Hepatocyte (in vitro differentiated cells): ENCODE measurements around the gene PTGES. TPM values are rescaled to one million over a fixed set of nuclear protein-coding genes. Genes with fewer than 3 reads are reported as not detected.

Experiments used
- DNase-seq: peaks from one replicate; pipeline ENCODE4 v3.0.0-alpha.2; 2016; ENCODE audit warnings: low spot score
- H2AFZ ChIP-seq: fragments of 200-600 bp; sonication (generic); 2 replicates; pipeline ENCODE4 v1.6.0; 2016; ENCODE audit warnings: antibody characterized with exemption, mild to moderate bottlenecking
- H3K27ac ChIP-seq: fragments of 200-600 bp; sonication (generic); 2 replicates; pipeline ENCODE4 v1.5.1; 2016; ENCODE audit warnings: mild to moderate bottlenecking
- H3K27me3 ChIP-seq: fragments of 200-600 bp; sonication (generic); 2 replicates; pipeline ENCODE4 v1.6.1; 2016
- H3K36me3 ChIP-seq: fragments of 200-600 bp; sonication (generic); replicated peaks from 2 replicates; pipeline ENCODE4 v1.5.1; 2016; ENCODE audit warnings: low read depth; ENCODE audit not compliant: insufficient read depth
- H3K4me1 ChIP-seq: fragments of 200-600 bp; sonication (generic); 2 replicates; pipeline ENCODE4 v1.5.1; 2016; ENCODE audit warnings: mild to moderate bottlenecking, moderate library complexity; ENCODE audit not compliant: insufficient read depth
- H3K4me2 ChIP-seq: fragments of 200-600 bp; sonication (generic); 2 replicates; pipeline ENCODE4 v1.6.0; 2016
- H3K4me3 ChIP-seq: fragments of 200-600 bp; sonication (generic); 2 replicates; pipeline ENCODE4 v1.5.1; 2016; ENCODE audit warnings: mild to moderate bottlenecking
- H3K79me2 ChIP-seq: fragments of 200-600 bp; sonication (generic); 2 replicates; pipeline ENCODE4 v1.6.0; 2017; ENCODE audit warnings: mild to moderate bottlenecking
- H3K9me2 ChIP-seq: fragments of 200-600 bp; sonication (generic); replicated peaks from 2 replicates; pipeline ENCODE4 v1.6.0; 2017; ENCODE audit warnings: mild to moderate bottlenecking; ENCODE audit not compliant: insufficient read depth
- H3K9me3 ChIP-seq: fragments of 200-600 bp; sonication (generic); 2 replicates; pipeline ENCODE4 v1.5.1; 2016; ENCODE audit warnings: low read depth, mild to moderate bottlenecking
- H4K20me1 ChIP-seq: fragments of 200-600 bp; sonication (generic); 2 replicates; pipeline ENCODE4 v1.6.0; 2016; ENCODE audit warnings: mild to moderate bottlenecking; ENCODE audit not compliant: insufficient read depth, poor library complexity, severe bottlenecking
- CTCF ChIP-seq: fragments of 200-600 bp; sonication (generic); IDR thresholded peaks from 2 replicates; pipeline ENCODE4 v1.5.1; 2016; ENCODE audit warnings: antibody characterized with exemption, mild to moderate bottlenecking; ENCODE audit not compliant: poor library complexity
- EZH2 ChIP-seq: fragments of 200-600 bp; sonication (generic); IDR thresholded peaks from 2 replicates; pipeline ENCODE4 v1.6.1; 2016; ENCODE audit warnings: antibody characterized with exemption, mild to moderate bottlenecking, borderline replicate concordance
- EZH2phosphoT487 ChIP-seq: fragments of 200-600 bp; sonication (generic); IDR thresholded peaks from one replicate; pipeline ENCODE4 v1.6.1; 2018; ENCODE audit warnings: antibody characterized with exemption, mild to moderate bottlenecking, low read depth, moderate library complexity; ENCODE audit not compliant: unreplicated experiment, severe bottlenecking
- WGBS: methylation state at CpG from one replicate; pipeline ENCODE4 v1.1.6; 2016; ENCODE audit warnings: low lambda C conversion rate; ENCODE audit errors: missing lambda C conversion rate; 5-methylcytosine and 5-hydroxymethylcytosine counted together
- polyA plus RNA-seq: library from polyadenylated mRNA; unstranded; fragments of >200 nt; fragmentation: Nextera tagmentation; extraction: Ambion mirVana; gene quantifications from 2 replicates; pipeline ENCODE4 v1.2.1, GENCODE V29; 2016
- total RNA-seq: library from RNA; depleted of rRNA; stranded (reverse); fragments of >200 nt; gene quantifications from 2 replicates; pipeline ENCODE4 v1.2.3, GENCODE V29; 2014

Gene PTGES
- total and polyA plus RNA-seq, 2 experiments from 2014 or later, result 26.4 to 94.9 TPM

- Histone ChIP-seq H3K9me3 (no peaks in the 10 kb centered on the region), H3K4me3 (no peak overlapping the region), H3K36me3 (no peaks in the 10 kb centered on the region), H3K4me2 (no peak overlapping the region), H3K4me1 (peaks cover 16% of the 10 kb centered on the region), H3K27ac (no peak overlapping the region), H3K79me2 (no peaks in the 10 kb centered on the region), H2AFZ (no peak overlapping the region), H3K27me3 (no peaks in the 10 kb centered on the region), H3K9me2 (no peaks in the 10 kb centered on the region), H4K20me1 (no peaks in the 10 kb centered on the region)
- 91% methylated on average over 5 of the region's 5 CpGs for WGBS
- TF ChIP-seq EZH2, result no peak
- no peak for TF ChIP-seq CTCF
- no peak for TF ChIP-seq EZH2phosphoT487
- no peak for DNase-seq
Measured at GRCh38 chr9:129748249-129748648, 4.6 kb downstream of the PTGES start.

- 75% methylated on average over 9 of the region's 9 CpGs for WGBS
- TF ChIP-seq EZH2phosphoT487 (no peak), EZH2 (no peak), CTCF (no peak)
- Histone ChIP-seq H3K79me2 (no peaks in the 10 kb centered on the region), H3K4me3 (no peak overlapping the region), H3K27me3 (no peaks in the 10 kb centered on the region), H3K9me2 (no peaks in the 10 kb centered on the region), H3K27ac (no peak overlapping the region), H3K9me3 (no peaks in the 10 kb centered on the region), H3K4me2 (no peak overlapping the region), H3K36me3 (no peaks in the 10 kb centered on the region), H3K4me1 (peaks cover 5% of the 10 kb centered on the region), H2AFZ (no peak overlapping the region), H4K20me1 (no peaks in the 10 kb centered on the region)
- no peak for DNase-seq
Measured at GRCh38 chr9:129746092-129746777, 6.6 kb downstream of the PTGES start.

- no peak for DNase-seq
- H3K79me2 ChIP-seq, result no peaks in the 10 kb centered on the region
- H3K9me2 ChIP-seq, result no peaks in the 10 kb centered on the region
- peaks cover 5% of the 10 kb centered on the region for H3K4me1 ChIP-seq
- H4K20me1 ChIP-seq, result no peaks in the 10 kb centered on the region
- no peaks in the 10 kb centered on the region for H3K36me3 ChIP-seq
- H3K27ac ChIP-seq, result no peak overlapping the region
- no peak overlapping the region for H3K4me3 ChIP-seq
- H2AFZ ChIP-seq, result no peak overlapping the region
- WGBS, result 82% methylated on average over 7 of the region's 7 CpGs
- no peak for TF ChIP-seq EZH2
- TF ChIP-seq EZH2phosphoT487, result no peak
- no peak for TF ChIP-seq CTCF
- H3K27me3 ChIP-seq, result no peaks in the 10 kb centered on the region
- H3K9me3 ChIP-seq, result no peaks in the 10 kb centered on the region
- H3K4me2 ChIP-seq, result no peak overlapping the region
Measured at GRCh38 chr9:129745200-129745599, 7.6 kb downstream of the PTGES start.
